WTC11 (cell line): ENCODE data around the gene LRATD1. TPM values are rescaled to one million over a fixed set of nuclear protein-coding genes. Genes with fewer than 3 reads are reported as not detected.

ENCODE experiments used
- ATAC-seq: fragments of 200-7000 bp; cut with Tn5 transposase; 2 replicates; pipeline ENCODE4 v1.10.0; 2021; ENCODE audit warnings: mild to moderate bottlenecking, moderate library complexity
- CTCF ChIA-PET: fragments of 300-600 bp; sonication (Branson Sonifier 250); formaldehyde crosslinking; loops from one replicate; lab custom pipeline; 2021; ENCODE audit warnings: antibody characterized with exemption; lab: Charles Lee
- POLR2A ChIA-PET: fragments of 350-600 bp; sonication (Branson Sonifier 250); formaldehyde crosslinking; loops from one replicate; lab custom pipeline; 2021; ENCODE audit warnings: antibody characterized with exemption; lab: Charles Lee
- DNase-seq: peaks from one replicate; pipeline ENCODE4 v3.0.0; 2021; ENCODE audit warnings: low spot score
- H3K27ac Mint-ChIP-seq: 2 replicates; pipeline ENCODE4 v1.8.0; 2021; ENCODE audit warnings: mixed read lengths
- H3K27me3 Mint-ChIP-seq: 2 replicates; pipeline ENCODE4 v1.8.0; 2021; ENCODE audit warnings: low read depth, mild to moderate bottlenecking, moderate library complexity, mixed read lengths
- H3K36me3 Mint-ChIP-seq: 2 replicates; pipeline ENCODE4 v1.8.0; 2021; ENCODE audit warnings: mixed read lengths
- H3K4me1 Mint-ChIP-seq: 2 replicates; pipeline ENCODE4 v1.8.0; 2022; ENCODE audit warnings: mixed read lengths
- H3K4me3 Mint-ChIP-seq: 2 replicates; pipeline ENCODE4 v1.8.0; 2021; ENCODE audit warnings: mild to moderate bottlenecking, moderate library complexity, mixed read lengths
- H3K9me3 Mint-ChIP-seq: 2 replicates; pipeline ENCODE4 v1.8.0; 2021; ENCODE audit warnings: mixed read lengths
- CBFB ChIP-seq: sonication (generic); formaldehyde crosslinking; IDR thresholded peaks from 2 replicates; pipeline ENCODE4 v1.8.1; 2022; ENCODE audit warnings: mild to moderate bottlenecking, low read depth, missing genetic modification reagents
- CREM ChIP-seq: sonication (generic); formaldehyde crosslinking; IDR thresholded peaks from 2 replicates; pipeline ENCODE4 v1.8.1; 2022; ENCODE audit warnings: mild to moderate bottlenecking, missing genetic modification reagents, moderate library complexity
- E2F1 ChIP-seq: sonication (generic); formaldehyde crosslinking; IDR thresholded peaks from 2 replicates; pipeline ENCODE4 v1.8.0; 2022; ENCODE audit warnings: mild to moderate bottlenecking, missing genetic modification reagents
- E2F4 ChIP-seq: sonication (generic); formaldehyde crosslinking; IDR thresholded peaks from 2 replicates; pipeline ENCODE4 v1.8.1; 2022; ENCODE audit warnings: low read depth, mild to moderate bottlenecking, moderate library complexity, missing genetic modification reagents, borderline replicate concordance
- EMX1 ChIP-seq: fragments of 250-450 bp; sonication (Bioruptor Pico); IDR thresholded peaks from 2 replicates; pipeline ENCODE4 v1.8.0; 2021; ENCODE audit warnings: mild to moderate bottlenecking
- ERG ChIP-seq: fragments of 250-450 bp; sonication (Bioruptor Pico); IDR thresholded peaks from 2 replicates; pipeline ENCODE4 v1.8.0; 2021; ENCODE audit warnings: mild to moderate bottlenecking
- NFYB ChIP-seq: sonication (generic); formaldehyde crosslinking; conservative IDR thresholded peaks from 2 replicates; pipeline ENCODE4 v1.8.0; 2022; ENCODE audit warnings: low read depth, missing genetic modification reagents
- PRDM15 ChIP-seq: sonication (generic); formaldehyde crosslinking; IDR thresholded peaks from 2 replicates; pipeline ENCODE4 v1.8.0; 2022; ENCODE audit warnings: missing genetic modification reagents
- STAT6 ChIP-seq: sonication (generic); formaldehyde crosslinking; conservative IDR thresholded peaks from 2 replicates; pipeline ENCODE4 v1.8.1; 2023; ENCODE audit warnings: mild to moderate bottlenecking, low read depth, missing genetic modification reagents, moderate library complexity
- TCF7 ChIP-seq: sonication (generic); formaldehyde crosslinking; IDR thresholded peaks from 2 replicates; pipeline ENCODE4 v1.8.0; 2022; ENCODE audit warnings: mild to moderate bottlenecking, low read depth, missing genetic modification reagents, moderate library complexity
- USF1 ChIP-seq: sonication (generic); formaldehyde crosslinking; IDR thresholded peaks from 2 replicates; pipeline ENCODE4 v1.8.0; 2022; ENCODE audit warnings: mild to moderate bottlenecking, missing genetic modification reagents
- USF2 ChIP-seq: sonication (generic); formaldehyde crosslinking; IDR thresholded peaks from 2 replicates; pipeline ENCODE4 v1.8.1; 2023; ENCODE audit warnings: mild to moderate bottlenecking, missing genetic modification reagents, moderate library complexity
- total RNA-seq: library from RNA; stranded (reverse); gene quantifications from 3 replicates; pipeline ENCODE4 v1.2.3, GENCODE V29; 2021

Gene LRATD1
- total RNA-seq, 1 experiment from 2014 or later: 2.3 TPM

- TF ChIP-seq TCF7 (no peak), STAT6 (CRISPR knock-in tag) (no peak), CREM (no peak)
These were observed 24.3 kb upstream of the LRATD1 start for GRCh38 chr2:14608245-14608644.

GRCh38 chr2:14614017-14614416 is 18.5 kb upstream of the LRATD1 start:
- DNase-seq (no peak), ATAC-seq (no peak)
- TF ChIP-seq EMX1 (CRISPR knock-in tag) (no peak), USF2 (CRISPR knock-in tag) (no peak), ERG (no peak), E2F1 (CRISPR knock-in tag) (no peak), PRDM15 (CRISPR knock-in tag) (peak; percentile 65; the same call in 1 of the 2 replicates), CBFB (no peak), USF1 (no peak)
- POLR2A ChIA-PET: no interaction called here
- H3K27me3 Mint-ChIP-seq: no peaks in the 10 kb centered on the region
- H3K36me3 Mint-ChIP-seq: no peaks in the 10 kb centered on the region
- H3K27ac Mint-ChIP-seq: no peak overlapping the region
- H3K4me1 Mint-ChIP-seq: no peaks in the 10 kb centered on the region
- H3K4me3 Mint-ChIP-seq: no peak overlapping the region
- CTCF ChIA-PET: no interaction called here
- no peaks in the 10 kb centered on the region for H3K9me3 Mint-ChIP-seq

More at GRCh38 chr2:14608245-14608644, 24.3 kb upstream of the LRATD1 start:
- DNase-seq (no peak), ATAC-seq (no peak)
- POLR2A ChIA-PET: interaction anchor here (0.7 kb wide), 1 partner anchor 77 kb away, joined by 5 read pairs; no protein-coding TSS in a partner anchor
- peaks cover 12% of the 10 kb centered on the region; the same call in 1 of the 2 replicates for H3K4me1 Mint-ChIP-seq
- no peaks in the 10 kb centered on the region for H3K9me3 Mint-ChIP-seq
- no peak overlapping the region for H3K4me3 Mint-ChIP-seq
- CTCF ChIA-PET: no interaction called here
- H3K36me3 Mint-ChIP-seq: no peaks in the 10 kb centered on the region
- no peak overlapping the region for H3K27ac Mint-ChIP-seq
- H3K27me3 Mint-ChIP-seq: no peaks in the 10 kb centered on the region

- Mint-ChIP-seq H3K27me3 (no peaks in the 10 kb centered on the region), H3K9me3 (no peaks in the 10 kb centered on the region), H3K4me3 (no peak overlapping the region), H3K36me3 (no peaks in the 10 kb centered on the region), H3K4me1 (no peaks in the 10 kb centered on the region), H3K27ac (no peak overlapping the region)
- TF ChIP-seq NFYB (CRISPR knock-in tag): no peak
- TF ChIP-seq E2F4 (CRISPR knock-in tag): no peak
- CTCF ChIA-PET: interaction anchor here (1.3 kb wide), 1 partner anchor 20 kb away, joined by 3 read pairs; no protein-coding TSS in a partner anchor
- POLR2A ChIA-PET: no interaction called here
- ATAC-seq: no peak
- no peak for DNase-seq
These were observed 17.4 kb upstream of the LRATD1 start for GRCh38 chr2:14615121-14615520.
